ENCODE measurements around the gene BNIP5.

- TF ChIP-seq CTCF (IDR thresholded peaks at IDR 0.05) (no peak), POLR2A (IDR thresholded peaks at IDR 0.05) (no peak)
Measured at GRCh38 chr6:36371211-36371610, 34.5 kb upstream of the BNIP5 start.
